Ovary (tissue), 9 donors: ENCODE measurements around the gene CCL5. TPM values are rescaled to one million over a fixed set of nuclear protein-coding genes. Genes with fewer than 3 reads are reported as not detected.

Experiments
- DNase-seq, 5 donors: peaks; one replicate each; pipeline ENCODE4 v3.0.0-alpha.2; 2019 to 2020
- H3K27ac ChIP-seq, 2 donors: fragments of 200-600 bp; one replicate each; pipeline versions ENCODE4 v1.5.1 to v1.8.0; 2019 to 2022
- H3K27me3 ChIP-seq: fragments of 200-600 bp; one replicate; pipeline ENCODE4 v1.8.0; 2022
- H3K36me3 ChIP-seq: fragments of 200-600 bp; sonication (generic); one replicate; pipeline ENCODE4 v1.5.1; 2019
- H3K4me1 ChIP-seq: one replicate; pipeline ENCODE4 v1.8.1; 2013; ENCODE audit warnings: mild to moderate bottlenecking, moderate library complexity; ENCODE audit not compliant: insufficient read depth
- H3K4me3 ChIP-seq: fragments of 200-600 bp; sonication (generic); one replicate; pipeline ENCODE4 v1.5.1; 2017
- H3K9me3 ChIP-seq, 2 donors: fragments of 200-600 bp in 1 of 2; sonication (generic) in 1 of 2; one replicate each; pipeline versions ENCODE4 v1.5.1 to v1.8.1; 2013 to 2019; ENCODE audit warnings: mild to moderate bottlenecking in 1 of 2, moderate library complexity in 1 of 2
- EP300 ChIP-seq: sonication (generic); formaldehyde crosslinking; IDR thresholded peaks from one replicate; pipeline ENCODE4 v1.6.1; 2017; ENCODE audit warnings: antibody characterized with exemption
- POLR2A ChIP-seq: fragments of 450-650 bp; IDR thresholded peaks from one replicate; pipeline ENCODE4 v1.6.1; 2017; ENCODE audit warnings: antibody characterized with exemption, mild to moderate bottlenecking, moderate library complexity
- WGBS, 3 donors: extraction: QIAGEN DNeasy Blood & Tissue Kit in 1 of 3; methylation state at CpG; one replicate each; pipeline versions ENCODE4 v1.1.5 to v1.1.7; 2013 to 2017; 5-methylcytosine and 5-hydroxymethylcytosine counted together
- intact Hi-C, 4 donors: fragments of 100-400 bp; cut with DNase I; formaldehyde crosslinking; loops; one replicate each; pipeline versions ENCODE4 v1.11.0 to v1.15.1; 2022 to 2023
- polyA plus RNA-seq, 2 donors: library from polyadenylated mRNA; stranded (reverse); fragments of 200-250 nt in 1 of 2; fragments of 350-450 nt in 1 of 2; fragmentation: Illumina TruSeq in 1 of 2; extraction: RNeasy Lipid Tissue Mini Kit (QIAGEN cat#74804) in 1 of 2; gene quantifications; one replicate each; pipeline ENCODE4 v1.2.3, GENCODE V29; 2013 to 2014
- small RNA-seq: library from RNA; depleted of rRNA; stranded (forward); fragments of <200 nt; gene quantifications from one replicate; pipeline ENCODE3, GENCODE V24; 2016
- total RNA-seq, 7 donors: library from RNA; depleted of rRNA in 2 of 7; stranded (reverse); fragments of >200 nt in 2 of 7; fragmentation: NEBNext Ultra II Directional in 3 of 7; extraction: Animal tissue kit (Norgen Biotek cat#: 25700) in 3 of 7; gene quantifications; one replicate each; pipeline versions ENCODE4 v1.1.0 to v1.2.4, GENCODE V29; 2016 to 2023
- TF ChIP-seq, protein P1 (sequence below), 3 donors: fragments of 450-650 bp in 2 of 3; fragments of 200-600 bp in 1 of 3; IDR thresholded peaks; one replicate each; pipeline versions ENCODE4 v1.5.1 to v1.8.0; 2016 to 2022; ENCODE audit warnings: antibody characterized with exemption in 3 of 3, mild to moderate bottlenecking in 1 of 3
- donor health status: DM: no; HTN: no; CAD: no; lungs with moderate emphysema.
- donor health status: DM: no; HTN: no; CAD: no.
- donor health status: Bipolar disorder and iron deficiency.
- donor health status: DM: yes; HTN: yes; CAD: no.
- donor health status: DM: no; HTN: no; CAD: no.
- donor health status: DM: yes; HTN: yes; CAD: no.

Gene CCL5
- total and polyA plus RNA-seq, 9 donors, result 0.28 to 44.5 (median 2.1) TPM

DNA sequence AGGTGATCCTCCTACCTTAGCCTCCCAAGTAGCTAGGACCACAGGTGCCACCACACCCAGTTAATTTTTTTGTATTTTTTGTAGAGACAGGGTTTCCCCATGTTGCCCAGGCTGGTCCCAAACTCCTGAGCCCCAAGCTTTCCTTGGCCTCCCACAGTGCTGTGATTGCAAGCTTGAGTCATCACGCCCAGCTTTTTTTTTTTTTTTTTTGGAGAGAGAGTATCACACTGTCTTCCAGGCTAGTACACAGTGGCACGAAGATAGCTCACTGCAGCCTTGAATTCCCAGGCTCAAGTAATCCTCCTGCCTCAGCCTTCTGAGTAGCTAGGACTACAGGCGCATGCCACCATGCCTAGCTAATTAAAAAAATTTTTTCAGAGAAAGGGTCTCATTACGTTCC lies 38.7 kb downstream of the CCL5 start:
- H3K4me3 ChIP-seq, result no peak overlapping the region
- H3K27me3 ChIP-seq, result no peaks in the 10 kb centered on the region
- WGBS, 3 donors, result 70 to 82% (median 77%) methylated on average over 4 of the region's 4 CpGs
- H3K36me3 ChIP-seq, result no peaks in the 10 kb centered on the region
- intact Hi-C loops, result no loop called here
- H3K9me3 ChIP-seq, result no peaks in the 10 kb centered on the region
- H3K27ac ChIP-seq, result no peak overlapping the region
- TF ChIP-seq, protein P1, sequence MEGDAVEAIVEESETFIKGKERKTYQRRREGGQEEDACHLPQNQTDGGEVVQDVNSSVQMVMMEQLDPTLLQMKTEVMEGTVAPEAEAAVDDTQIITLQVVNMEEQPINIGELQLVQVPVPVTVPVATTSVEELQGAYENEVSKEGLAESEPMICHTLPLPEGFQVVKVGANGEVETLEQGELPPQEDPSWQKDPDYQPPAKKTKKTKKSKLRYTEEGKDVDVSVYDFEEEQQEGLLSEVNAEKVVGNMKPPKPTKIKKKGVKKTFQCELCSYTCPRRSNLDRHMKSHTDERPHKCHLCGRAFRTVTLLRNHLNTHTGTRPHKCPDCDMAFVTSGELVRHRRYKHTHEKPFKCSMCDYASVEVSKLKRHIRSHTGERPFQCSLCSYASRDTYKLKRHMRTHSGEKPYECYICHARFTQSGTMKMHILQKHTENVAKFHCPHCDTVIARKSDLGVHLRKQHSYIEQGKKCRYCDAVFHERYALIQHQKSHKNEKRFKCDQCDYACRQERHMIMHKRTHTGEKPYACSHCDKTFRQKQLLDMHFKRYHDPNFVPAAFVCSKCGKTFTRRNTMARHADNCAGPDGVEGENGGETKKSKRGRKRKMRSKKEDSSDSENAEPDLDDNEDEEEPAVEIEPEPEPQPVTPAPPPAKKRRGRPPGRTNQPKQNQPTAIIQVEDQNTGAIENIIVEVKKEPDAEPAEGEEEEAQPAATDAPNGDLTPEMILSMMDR (IDR thresholded peaks at IDR 0.05), result no peak
- TF ChIP-seq POLR2A (no peak), EP300 (no peak)
- H3K4me1 ChIP-seq, result no peaks in the 10 kb centered on the region
- DNase-seq, result no peak

- WGBS, 3 donors, result 91 to 93% (median 93%) methylated on average over 3 of the region's 3 CpGs
- intact Hi-C loops, result no loop called here
- Histone ChIP-seq H3K9me3 (no peaks in the 10 kb centered on the region), H3K27ac (no peak overlapping the region), H3K4me1 (no peaks in the 10 kb centered on the region), H3K27me3 (no peaks in the 10 kb centered on the region), H3K36me3 (no peaks in the 10 kb centered on the region), H3K4me3 (no peak overlapping the region)
- TF ChIP-seq, protein P1 (IDR thresholded peaks at IDR 0.05), result no peak
- no peak for TF ChIP-seq POLR2A
- no peak for TF ChIP-seq EP300
- DNase-seq, result no peak
Observed at GRCh38 chr17:35841101-35841500, 39.1 kb downstream of the CCL5 start.

DNA sequence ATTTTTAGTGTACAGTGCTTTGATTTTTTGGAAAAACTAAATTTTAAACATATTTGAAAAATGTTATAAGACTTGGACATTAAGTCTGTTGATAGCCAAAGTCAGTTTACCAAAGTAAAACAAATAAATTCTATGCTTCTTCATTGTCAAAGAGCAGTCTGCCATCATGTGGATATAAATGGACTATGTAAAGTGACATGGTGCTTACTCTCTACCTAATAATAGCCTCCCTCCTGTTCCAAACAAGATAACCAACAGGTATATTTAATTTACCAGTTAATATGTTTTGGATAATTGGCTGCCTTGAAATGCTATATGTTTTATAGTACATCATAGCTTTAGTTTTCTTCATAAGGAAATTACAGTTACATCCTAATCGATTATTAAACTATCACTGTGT lies 55.0 kb downstream of the CCL5 start:
- intact Hi-C loops, result no loop called here
- H3K27ac ChIP-seq, result no peak overlapping the region
- H3K9me3 ChIP-seq, result no peaks in the 10 kb centered on the region
- no peak for DNase-seq
- H3K27me3 ChIP-seq, result no peaks in the 10 kb centered on the region
- no peaks in the 10 kb centered on the region for H3K4me1 ChIP-seq
- TF ChIP-seq EP300, result no peak
- no peak for TF ChIP-seq POLR2A
- TF ChIP-seq, protein P1 (IDR thresholded peaks at IDR 0.05), result no peak
- no peaks in the 10 kb centered on the region for H3K36me3 ChIP-seq
- 94 to 100% (median 96%) methylated on average over 1 of the region's 1 CpG for WGBS, 3 donors
- no peak overlapping the region for H3K4me3 ChIP-seq

Small RNA genes within 50 kb of the gene (small RNA-seq; reads per million reads assigned to genes)
- gene RF00100, result 53.6 reads per million, percentile 89 among the genes with 10 or more reads in this experiment

Other genes starting within 250 kb of the CCL5 start
- gene RASL10B, start 148.7 kb downstream of the CCL5 start, total RNA-seq, result 10 to 100 TPM in 1 of 7 donors, 1 to 10 TPM in 6; 5.1 to 14.8 (median 6.7) TPM
- gene RASL10B, start 148.7 kb downstream of the CCL5 start, polyA plus RNA-seq, result 1 to 10 TPM; 2.3 to 4.8 TPM
- 1 to 10 TPM in 2 of 7 donors, under 1 TPM in 3, not detected in 2; 0.37 to 9.0 (median 0.62) TPM for gene GAS2L2, start 127.1 kb downstream of the CCL5 start, total RNA-seq
- under 1 TPM in 1 of 2 donors, not detected in 1; 0.02 TPM for gene GAS2L2, start 127.1 kb downstream of the CCL5 start, polyA plus RNA-seq
- gene C17orf50, start 119.5 kb downstream of the CCL5 start, total RNA-seq, result not detected
- not detected for gene C17orf50, start 119.5 kb downstream of the CCL5 start, polyA plus RNA-seq
- gene MMP28, start 84.7 kb downstream of the CCL5 start, total RNA-seq, result 10 to 100 TPM in 1 of 7 donors, 1 to 10 TPM in 4, under 1 TPM in 2; 0.25 to 33.3 (median 3.3) TPM
- gene MMP28, start 84.7 kb downstream of the CCL5 start, polyA plus RNA-seq, result 1 to 10 TPM; 5.9 to 7.1 TPM
- 100 to 1,000 TPM in 5 of 7 donors, 10 to 100 TPM in 2; 30.2 to 162 (median 126) TPM for gene TAF15, start 70.9 kb downstream of the CCL5 start, total RNA-seq
- gene TAF15, start 70.9 kb downstream of the CCL5 start, polyA plus RNA-seq, result 100 to 1,000 TPM in 1 of 2 donors, 10 to 100 TPM in 1; 88.9 to 223 TPM
- not detected for gene HEATR9, start 11.5 kb downstream of the CCL5 start, total RNA-seq
- under 1 TPM in 1 of 2 donors, not detected in 1; 0.18 TPM for gene HEATR9, start 11.5 kb downstream of the CCL5 start, polyA plus RNA-seq
- gene RDM1, start 50.4 kb upstream of the CCL5 start, total RNA-seq, result not detected
- under 1 TPM in 1 of 2 donors, not detected in 1; 0.33 TPM for gene RDM1, start 50.4 kb upstream of the CCL5 start, polyA plus RNA-seq
- gene LYZL6, start 63.4 kb upstream of the CCL5 start, total RNA-seq, result not detected
- gene LYZL6, start 63.4 kb upstream of the CCL5 start, polyA plus RNA-seq, result not detected
- gene CCL16, start 101.1 kb upstream of the CCL5 start, total RNA-seq, result under 1 TPM in 2 of 7 donors, not detected in 5; 0.11 to 0.26 TPM
- gene CCL16, start 101.1 kb upstream of the CCL5 start, polyA plus RNA-seq, result under 1 TPM; 0.17 to 0.90 TPM
- gene CCL14, start 106.4 kb upstream of the CCL5 start, total RNA-seq, result 10 to 100 TPM in 4 of 7 donors, 1 to 10 TPM in 3; 3.3 to 64.8 (median 11.7) TPM
- 100 to 1,000 TPM in 1 of 2 donors, 10 to 100 TPM in 1; 37.4 to 411 TPM for gene CCL14, start 106.4 kb upstream of the CCL5 start, polyA plus RNA-seq
- under 1 TPM in 1 of 7 donors, not detected in 6; 0.48 TPM for gene CCL15, start 121.2 kb upstream of the CCL5 start, total RNA-seq
- not detected for gene CCL15, start 121.2 kb upstream of the CCL5 start, polyA plus RNA-seq
- 1 to 10 TPM in 3 of 7 donors, under 1 TPM in 2, not detected in 2; 0.81 to 9.2 (median 2.3) TPM for gene CCL23, start 137.6 kb upstream of the CCL5 start, total RNA-seq
- gene CCL23, start 137.6 kb upstream of the CCL5 start, polyA plus RNA-seq, result 1 to 10 TPM; 3.7 to 3.9 TPM
- gene CCL18, start 183.9 kb upstream of the CCL5 start, total RNA-seq, result 10 to 100 TPM in 1 of 7 donors, under 1 TPM in 3, not detected in 3; 0.20 to 28.4 (median 0.38) TPM
- 10 to 100 TPM in 1 of 2 donors, 1 to 10 TPM in 1; 1.3 to 24.0 TPM for gene CCL18, start 183.9 kb upstream of the CCL5 start, polyA plus RNA-seq
- 1 to 10 TPM in 5 of 7 donors, under 1 TPM in 2; 0.57 to 9.3 (median 3.1) TPM for gene CCL3, start 209.8 kb upstream of the CCL5 start, total RNA-seq
- 1 to 10 TPM; 3.7 to 5.3 TPM for gene CCL3, start 209.8 kb upstream of the CCL5 start, polyA plus RNA-seq
- 10 to 100 TPM in 1 of 7 donors, 1 to 10 TPM in 6; 1.1 to 15.2 (median 2.0) TPM for gene CCL4, start 223.5 kb upstream of the CCL5 start, total RNA-seq
- 10 to 100 TPM in 1 of 2 donors, 1 to 10 TPM in 1; 2.7 to 17.2 TPM for gene CCL4, start 223.5 kb upstream of the CCL5 start, polyA plus RNA-seq